Ammon's horn (tissue), 1 donor: ENCODE results near the gene ITIH5.

Source experiments
- DNase-seq: peaks from one replicate; pipeline ENCODE4 v3.0.0-alpha.2; 2016; ENCODE audit warnings: low spot score

Gene ITIH5

DNA sequence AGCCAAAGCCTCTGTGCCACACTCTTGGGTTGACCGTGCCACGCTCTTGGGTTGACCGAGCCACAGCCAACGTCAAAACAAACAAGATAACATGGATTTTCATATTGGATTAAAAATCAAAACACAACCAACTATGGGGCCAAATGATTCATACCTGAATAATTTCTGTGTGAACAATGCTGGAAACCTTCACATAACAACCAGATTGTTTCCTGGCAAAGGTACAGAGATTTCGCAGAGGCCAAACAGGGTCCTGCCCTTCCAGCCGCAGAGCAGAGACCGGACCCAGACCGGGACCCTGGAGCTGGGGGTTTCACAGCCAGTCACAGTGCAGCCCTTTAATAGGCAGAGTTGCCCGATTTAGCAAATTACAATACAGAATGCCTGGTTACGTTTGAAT is 40.5 kb downstream of the ITIH5 start:
- DNase-seq: no peak

GRCh38 chr10:7625836-7626235 is 40.9 kb downstream of the ITIH5 start:
- no peak for DNase-seq

GRCh38 chr10:7625009-7625408 is 41.8 kb downstream of the ITIH5 start:
- no peak for DNase-seq

GRCh38 chr10:7622969-7623368 is 43.8 kb downstream of the ITIH5 start:
- no peak for DNase-seq

GRCh38 chr10:7618461-7618860 is 48.3 kb downstream of the ITIH5 start:
- no peak for DNase-seq

- no peak for DNase-seq
Observed at GRCh38 chr10:7611909-7612308, 54.9 kb downstream of the ITIH5 start.

GRCh38 chr10:7610651-7611389 is 55.9 kb downstream of the ITIH5 start:
- DNase-seq: no peak

- no peak for DNase-seq
Observed at GRCh38 chr10:7610026-7610425, 56.7 kb downstream of the ITIH5 start.

GRCh38 chr10:7609556-7609955 is 57.2 kb downstream of the ITIH5 start:
- no peak for DNase-seq

- DNase-seq: no peak
Observed at GRCh38 chr10:7608001-7608400, 58.8 kb downstream of the ITIH5 start.

DNA sequence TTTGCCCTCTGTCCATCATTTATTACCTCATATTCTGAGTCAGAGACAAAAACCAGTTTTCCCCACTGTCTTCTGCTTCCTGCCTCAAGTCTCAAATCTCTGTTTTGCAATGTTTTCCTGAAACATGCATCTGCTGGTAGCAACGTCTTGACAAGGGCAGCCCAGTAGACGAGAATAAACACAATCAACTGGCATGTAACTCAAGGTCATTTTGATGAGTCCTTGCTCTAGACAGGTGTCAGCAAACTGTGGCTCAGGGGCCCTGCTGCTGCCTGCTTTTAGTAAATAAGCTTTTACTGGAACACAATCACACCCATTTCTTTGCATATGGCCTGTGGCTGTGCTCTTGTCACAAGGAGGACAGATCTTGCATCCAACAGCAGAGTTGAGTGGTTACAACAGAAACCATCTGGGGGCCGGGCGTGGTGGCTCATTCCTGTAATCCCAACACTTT is 59.8 kb downstream of the ITIH5 start:
- no peak for DNase-seq

DNA sequence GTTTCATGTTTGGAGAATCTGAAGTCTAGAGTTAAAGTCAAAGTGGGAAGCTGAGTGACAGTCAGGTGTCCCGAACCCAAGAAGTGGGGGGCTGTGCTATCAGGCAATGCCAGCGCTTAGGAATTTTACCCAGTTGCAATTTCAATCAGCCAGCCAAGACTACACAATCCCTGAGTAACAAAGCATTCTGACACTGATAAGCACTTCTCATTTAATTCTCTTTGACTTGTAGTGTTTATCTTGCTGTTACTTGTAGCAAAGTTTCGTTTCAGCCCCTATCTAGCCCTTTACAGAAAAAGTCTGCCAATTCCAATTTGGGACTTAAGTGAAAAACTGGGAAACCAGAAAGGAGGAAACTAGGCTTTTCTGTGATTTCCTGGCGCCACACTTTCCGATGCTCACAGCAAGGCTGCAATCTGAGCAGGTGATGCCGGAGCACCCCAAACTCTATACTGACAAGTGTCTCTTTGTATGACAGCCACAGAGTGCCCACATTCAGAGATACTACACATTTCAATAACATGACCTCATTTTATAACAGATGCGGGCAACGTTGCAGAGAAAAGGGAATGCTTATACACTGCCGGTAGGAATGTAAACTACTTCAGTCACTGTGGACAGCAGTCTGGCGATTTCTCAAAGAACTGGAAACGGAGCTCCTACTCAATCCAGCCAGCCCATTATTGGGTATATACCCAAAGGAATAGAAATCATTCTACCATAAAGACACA is 61.0 kb downstream of the ITIH5 start:
- DNase-seq: no peak

DNA sequence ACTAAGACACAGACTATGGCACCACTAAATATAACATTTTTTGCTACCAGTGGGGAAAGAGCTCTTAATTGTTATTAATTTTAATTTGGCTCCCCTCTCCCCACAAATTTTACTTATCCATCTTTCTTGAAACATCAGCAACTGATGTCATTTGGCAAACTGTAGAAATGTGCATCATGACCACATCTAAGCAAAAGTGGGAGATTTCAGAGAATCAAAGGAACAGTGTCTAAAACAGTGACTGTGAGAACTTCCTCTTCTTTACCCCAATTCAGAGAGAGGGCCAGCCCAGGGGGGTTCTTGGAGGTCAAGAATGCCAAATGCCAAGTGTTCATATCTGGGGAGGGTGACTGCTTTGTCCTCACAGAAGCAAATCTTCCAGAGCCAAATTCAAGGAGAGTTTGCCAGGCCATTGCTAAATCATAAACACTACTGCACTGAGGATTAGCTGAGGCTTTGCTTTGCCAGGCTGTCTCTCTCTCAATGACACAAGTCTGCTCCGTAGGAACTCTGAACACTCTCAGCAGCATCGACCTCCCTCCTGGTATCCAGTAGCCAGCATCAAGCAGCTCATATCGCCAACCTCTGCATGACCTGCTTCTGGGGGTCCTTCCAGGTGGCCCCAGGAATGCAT is 65.6 kb downstream of the ITIH5 start:
- no peak for DNase-seq

GRCh38 chr10:7598771-7599170 is 68.0 kb downstream of the ITIH5 start:
- DNase-seq: no peak

- no peak for DNase-seq
Observed at GRCh38 chr10:7596356-7596755, 70.4 kb downstream of the ITIH5 start.

GRCh38 chr10:7593905-7594304 is 72.9 kb downstream of the ITIH5 start:
- DNase-seq: no peak

- DNase-seq: peak; percentile 35
Observed at GRCh38 chr10:7593063-7593462, 73.7 kb downstream of the ITIH5 start.

- no peak for DNase-seq
Observed at GRCh38 chr10:7592627-7593026, 74.1 kb downstream of the ITIH5 start.

- DNase-seq: no peak
Observed at GRCh38 chr10:7590271-7590670, 76.5 kb downstream of the ITIH5 start.

DNA sequence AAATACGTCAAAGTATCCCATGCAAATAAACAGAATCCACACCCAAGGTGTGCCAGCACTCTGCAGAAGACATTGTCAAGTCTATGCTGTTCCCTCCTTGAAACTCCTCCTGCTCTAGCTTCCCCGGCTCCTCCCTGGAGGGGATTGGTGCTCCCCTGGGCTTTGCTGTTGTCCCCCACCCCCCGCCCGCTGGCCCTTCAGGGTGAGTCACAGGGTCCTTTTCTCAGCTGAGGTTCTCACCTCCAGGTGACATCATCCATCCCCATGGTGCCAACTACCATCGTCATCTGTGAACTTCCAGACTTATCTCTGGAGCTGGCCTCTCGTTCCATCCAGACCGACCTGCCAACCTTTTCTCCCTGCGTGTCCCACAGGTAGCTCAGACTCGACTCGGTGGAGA is 77.0 kb downstream of the ITIH5 start:
- no peak for DNase-seq

GRCh38 chr10:7587865-7588188 is 78.9 kb downstream of the ITIH5 start:
- no peak for DNase-seq

DNA sequence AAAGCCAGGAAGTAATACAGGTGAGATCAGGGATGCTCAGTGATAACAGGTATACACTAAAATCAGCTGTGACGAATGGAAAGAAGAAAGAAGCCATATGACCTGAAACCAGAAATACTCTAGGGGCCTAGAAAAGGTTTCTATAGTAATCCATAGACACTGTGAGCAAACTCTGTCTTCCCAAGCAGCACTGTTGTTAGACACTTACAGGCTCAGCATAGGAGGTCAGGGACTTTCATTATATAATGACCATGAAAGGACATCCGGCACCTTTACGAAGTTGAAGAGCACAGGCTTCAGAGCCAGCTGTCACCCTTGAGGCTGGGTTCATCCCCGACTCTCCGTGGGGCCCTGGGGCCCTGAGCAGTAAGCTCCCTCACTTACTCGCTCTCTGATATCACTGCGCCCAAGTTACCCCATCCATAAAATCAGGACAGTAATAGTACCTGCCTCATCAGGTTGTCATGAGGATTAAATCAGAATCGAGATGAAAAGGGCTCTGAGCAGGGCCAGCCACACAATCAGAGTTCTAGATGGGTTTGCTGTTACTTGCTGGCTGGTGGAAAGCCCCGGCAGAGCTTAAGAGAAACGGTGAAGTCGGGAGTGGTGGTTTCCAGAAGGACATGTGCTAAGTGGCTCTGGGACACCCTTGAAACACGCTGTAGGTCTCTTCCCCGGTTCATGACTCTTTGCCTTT is 79.5 kb downstream of the ITIH5 start:
- no peak for DNase-seq

DNA sequence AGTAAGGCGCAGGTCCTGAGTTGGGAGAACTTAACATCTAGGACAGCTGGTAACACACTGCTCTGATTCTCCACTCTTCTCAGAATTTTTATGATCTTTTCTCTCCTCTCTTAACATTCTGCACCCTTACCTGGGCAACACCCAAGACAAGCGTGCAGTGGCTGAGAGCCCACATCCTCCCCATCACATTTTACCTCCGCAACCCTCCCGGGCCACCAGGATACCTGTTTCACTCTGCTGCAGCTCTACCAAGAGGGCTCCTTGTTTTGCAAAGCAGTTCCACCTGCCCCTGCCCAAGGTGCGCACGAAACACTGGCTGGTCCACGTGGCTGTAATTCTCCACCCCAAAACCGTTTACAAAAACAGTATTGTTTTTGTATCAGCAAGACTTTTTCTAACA is 81.5 kb downstream of the ITIH5 start:
- no peak for DNase-seq
